Stimulated activated CD4-positive, alpha-beta T cell treated with anti-CD3 and anti-CD28 coated beads, TNF-alpha, amount 100 ng/mL, for 4 hours (primary cell): ENCODE data around the gene PDE4B.
"Not testable (repeated sequence)": the region's sequence is repeated elsewhere in the genome, so short reads cannot be mapped to it uniquely, and the experiment has no call there.

Experiments
- DNase-seq, 3 experiments: peaks; one replicate each; pipeline ENCODE4 v3.0.0-alpha.2; 2020; ENCODE audit warnings: low read depth in 3 of 3

Gene PDE4B

GRCh38 chr1:66134004-66134403 is 341.3 kb downstream of the PDE4B start:
- DNase-seq = no peak

GRCh38 chr1:66135161-66135560 is 342.5 kb downstream of the PDE4B start:
- DNase-seq = no peak

GRCh38 chr1:66136423-66136822 is 343.7 kb downstream of the PDE4B start:
- DNase-seq = not testable (repeated sequence)

GRCh38 chr1:66137235-66137634 is 344.5 kb downstream of the PDE4B start:
- no peak for DNase-seq

- no peak for DNase-seq
Observed at GRCh38 chr1:66138613-66139012, 345.9 kb downstream of the PDE4B start.

- no peak for DNase-seq
Observed at GRCh38 chr1:66140072-66140471, 347.4 kb downstream of the PDE4B start.

GRCh38 chr1:66143651-66144050 is 351.0 kb downstream of the PDE4B start:
- DNase-seq = no peak

GRCh38 chr1:66147226-66147835 is 354.6 kb downstream of the PDE4B start:
- DNase-seq = no peak

- DNase-seq = no peak
Observed at GRCh38 chr1:66152034-66152433, 359.3 kb downstream of the PDE4B start.

GRCh38 chr1:66154394-66154793 is 361.7 kb downstream of the PDE4B start:
- DNase-seq = no peak

- DNase-seq = no peak
Observed at GRCh38 chr1:66156144-66156543, 363.4 kb downstream of the PDE4B start.

- no peak for DNase-seq
Observed at GRCh38 chr1:66159800-66160199, 367.1 kb downstream of the PDE4B start.

- DNase-seq = no peak
Observed at GRCh38 chr1:66160719-66161118, 368.0 kb downstream of the PDE4B start.

GRCh38 chr1:66166753-66167152 is 374.1 kb downstream of the PDE4B start:
- no peak for DNase-seq

- DNase-seq = no peak
Observed at GRCh38 chr1:66167267-66167666, 374.6 kb downstream of the PDE4B start.

GRCh38 chr1:66168467-66168887 is 375.8 kb downstream of the PDE4B start:
- no peak for DNase-seq

GRCh38 chr1:66168948-66169671 is 376.4 kb downstream of the PDE4B start:
- no peak for DNase-seq

GRCh38 chr1:66172272-66172671 is 379.6 kb downstream of the PDE4B start:
- no peak for DNase-seq

GRCh38 chr1:66175098-66175497 is 382.4 kb downstream of the PDE4B start:
- no peak for DNase-seq

GRCh38 chr1:66175581-66175980 is 382.9 kb downstream of the PDE4B start:
- no peak for DNase-seq

- DNase-seq = no peak
Observed at GRCh38 chr1:66176012-66176715, 383.5 kb downstream of the PDE4B start.

- no peak for DNase-seq
Observed at GRCh38 chr1:66176832-66177231, 384.1 kb downstream of the PDE4B start.

GRCh38 chr1:66177510-66177909 is 384.8 kb downstream of the PDE4B start:
- DNase-seq = no peak
